Caco-2 (cell line): ENCODE data around the gene PELI1. TPM values are rescaled to one million over a fixed set of nuclear protein-coding genes. Genes with fewer than 3 reads are reported as not detected.

Experiments used
- BruUV-seq: library from RNA; stranded (reverse); fragments of 400-500 nt; replicated peaks from 2 replicates; lab custom pipeline; 2021; lab: Mats Ljungman, UMichigan
- CTCF ChIA-PET: fragments of 300-600 bp; sonication (Branson Sonifier 250); formaldehyde crosslinking; loops from one replicate; lab custom pipeline; 2022; ENCODE audit warnings: antibody characterized with exemption; lab: Charles Lee
- POLR2A ChIA-PET: fragments of 300-600 bp; sonication (Branson Sonifier 250); formaldehyde crosslinking; loops from one replicate; lab custom pipeline; 2022; ENCODE audit warnings: antibody characterized with exemption; lab: Charles Lee
- DNase-seq, 2 experiments: peaks; one replicate each; pipeline versions ENCODE4 v3.0.0 to v3.0.0-alpha.2; 2020 to 2022
- H3K27me3 ChIP-seq: replicated peaks from 2 replicates; pipeline ENCODE4 v1.6.0; 2011; ENCODE audit warnings: low read length; ENCODE audit not compliant: control insufficient read depth, insufficient read depth
- H3K36me3 ChIP-seq: 2 replicates; pipeline ENCODE4 v1.5.1; 2011; ENCODE audit warnings: low read length; ENCODE audit not compliant: control insufficient read depth, insufficient read depth
- H3K4me1 ChIP-seq: fragments of 250-450 bp; sonication (Bioruptor Pico); 2 replicates; pipeline ENCODE4 v1.5.1; 2020; ENCODE audit warnings: mild to moderate bottlenecking
- H3K4me3 ChIP-seq: 2 replicates; pipeline ENCODE4 v1.5.1; 2011; ENCODE audit warnings: low read depth, mild to moderate bottlenecking, control low read depth, low read length
- H3K9me3 ChIP-seq: fragments of 250-450 bp; sonication (Bioruptor Pico); 2 replicates; pipeline ENCODE4 v1.5.1; 2020; ENCODE audit warnings: mild to moderate bottlenecking, moderate library complexity
- H3K27ac Mint-ChIP-seq: one replicate; pipeline ENCODE4 v1.8.0; 2022; ENCODE audit warnings: mixed read lengths; ENCODE audit not compliant: unreplicated experiment
- H3K27me3 Mint-ChIP-seq: one replicate; pipeline ENCODE4 v1.8.0; 2022; ENCODE audit warnings: mixed read lengths; ENCODE audit not compliant: insufficient read depth, unreplicated experiment
- H3K36me3 Mint-ChIP-seq: one replicate; pipeline ENCODE4 v1.8.0; 2022; ENCODE audit warnings: mild to moderate bottlenecking, mixed read lengths; ENCODE audit not compliant: insufficient read depth, unreplicated experiment
- H3K4me1 Mint-ChIP-seq: one replicate; pipeline ENCODE4 v1.8.0; 2022; ENCODE audit warnings: low read depth, mixed read lengths; ENCODE audit not compliant: unreplicated experiment
- H3K4me3 Mint-ChIP-seq: one replicate; pipeline ENCODE4 v1.8.0; 2022; ENCODE audit warnings: mild to moderate bottlenecking, moderate library complexity, mixed read lengths; ENCODE audit not compliant: unreplicated experiment
- H3K9me3 Mint-ChIP-seq: one replicate; pipeline ENCODE4 v1.8.0; 2022; ENCODE audit warnings: mixed read lengths; ENCODE audit not compliant: unreplicated experiment
- intact Hi-C: fragments of 100-400 bp; cut with micrococcal nuclease; formaldehyde crosslinking; loops from one replicate; pipeline ENCODE4 v1.10.0; 2022; ENCODE audit not compliant: unreplicated experiment
- total RNA-seq: library from RNA; stranded (reverse); gene quantifications from 2 replicates; pipeline ENCODE4 v1.2.3, GENCODE V29; 2022
- TF ChIP-seq, protein P1 (sequence below), 2 experiments: fragments of 200-600 bp in 1 of 2; IDR thresholded peaks; 1 replicate in 1 of 2; 2 replicates in 1 of 2; pipeline versions ENCODE4 v1.5.1 to v1.8.0; 2011 to 2022; ENCODE audit warnings: antibody characterized with exemption in 1 of 2, control low read depth in 1 of 2, inconsistent platforms in 1 of 2, low read depth in 1 of 2, low read length in 1 of 2, mild to moderate bottlenecking in 1 of 2, moderate library complexity in 1 of 2; ENCODE audit not compliant: insufficient read depth in 1 of 2, severe bottlenecking in 1 of 2, unreplicated experiment in 1 of 2

Gene PELI1
- total RNA-seq, 1 experiment from 2014 or later = 64.1 TPM

DNA sequence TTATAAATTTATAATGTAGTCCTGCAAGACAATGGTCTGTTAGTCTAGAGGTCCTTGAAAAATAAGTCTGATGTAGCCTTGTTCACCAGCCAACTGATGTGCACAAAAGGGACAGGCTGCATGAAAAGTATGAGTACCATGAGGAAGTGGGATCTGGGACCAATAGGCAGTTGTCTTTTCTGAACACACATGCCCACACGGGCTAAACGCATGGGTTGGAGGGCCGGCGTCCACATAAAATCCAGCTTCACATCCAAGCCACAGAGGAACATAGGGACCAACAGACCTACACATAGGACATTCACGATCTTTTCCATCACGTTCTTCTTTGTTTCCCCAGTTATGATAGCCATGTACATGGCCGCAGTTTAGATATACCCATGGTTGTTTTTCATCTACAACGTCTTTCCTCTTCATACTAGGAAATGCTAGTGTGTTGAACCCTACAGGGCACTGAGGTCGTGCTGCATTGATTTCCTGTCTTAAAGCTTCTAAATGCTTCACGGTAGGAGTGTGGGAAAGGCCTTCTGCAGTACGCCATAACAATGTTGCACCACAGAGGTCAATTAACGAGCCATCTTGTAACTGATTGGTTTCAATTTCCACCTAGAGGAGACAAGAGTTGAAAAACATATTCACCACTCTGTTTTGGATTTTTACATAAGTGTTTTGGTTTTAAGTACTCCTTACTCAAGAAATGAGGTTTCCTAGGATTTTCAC is 49.4 kb downstream of the PELI1 start:
- POLR2A ChIA-PET = no interaction called here
- Histone ChIP-seq H3K4me1 (peaks cover 34% of the 10 kb centered on the region), H3K36me3 (peaks cover 9% of the 10 kb centered on the region), H3K27me3 (no peaks in the 10 kb centered on the region), H3K9me3 (no peaks in the 10 kb centered on the region), H3K4me3 (no peak overlapping the region)
- BruUV-seq = no TSS peak
- DNase-seq = no peak
- CTCF ChIA-PET = no interaction called here
- Mint-ChIP-seq H3K27ac (no peak overlapping the region), H3K36me3 (peaks cover 84% of the 10 kb centered on the region), H3K27me3 (no peaks in the 10 kb centered on the region), H3K9me3 (no peaks in the 10 kb centered on the region), H3K4me3 (no peak overlapping the region), H3K4me1 (peaks cover 42% of the 10 kb centered on the region)
- intact Hi-C loops = loop anchor here (5.0 kb wide), 1 partner anchor 48 kb away; no protein-coding TSS in a partner anchor
- TF ChIP-seq, protein P1, sequence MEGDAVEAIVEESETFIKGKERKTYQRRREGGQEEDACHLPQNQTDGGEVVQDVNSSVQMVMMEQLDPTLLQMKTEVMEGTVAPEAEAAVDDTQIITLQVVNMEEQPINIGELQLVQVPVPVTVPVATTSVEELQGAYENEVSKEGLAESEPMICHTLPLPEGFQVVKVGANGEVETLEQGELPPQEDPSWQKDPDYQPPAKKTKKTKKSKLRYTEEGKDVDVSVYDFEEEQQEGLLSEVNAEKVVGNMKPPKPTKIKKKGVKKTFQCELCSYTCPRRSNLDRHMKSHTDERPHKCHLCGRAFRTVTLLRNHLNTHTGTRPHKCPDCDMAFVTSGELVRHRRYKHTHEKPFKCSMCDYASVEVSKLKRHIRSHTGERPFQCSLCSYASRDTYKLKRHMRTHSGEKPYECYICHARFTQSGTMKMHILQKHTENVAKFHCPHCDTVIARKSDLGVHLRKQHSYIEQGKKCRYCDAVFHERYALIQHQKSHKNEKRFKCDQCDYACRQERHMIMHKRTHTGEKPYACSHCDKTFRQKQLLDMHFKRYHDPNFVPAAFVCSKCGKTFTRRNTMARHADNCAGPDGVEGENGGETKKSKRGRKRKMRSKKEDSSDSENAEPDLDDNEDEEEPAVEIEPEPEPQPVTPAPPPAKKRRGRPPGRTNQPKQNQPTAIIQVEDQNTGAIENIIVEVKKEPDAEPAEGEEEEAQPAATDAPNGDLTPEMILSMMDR (IDR thresholded peaks at IDR 0.05; ENCODE audit: insufficient read depth in 1 of 2, low read depth in 1 of 2, low read length in 1 of 2, severe bottlenecking in 1 of 2, unreplicated experiment in 1 of 2) = no peak

DNA sequence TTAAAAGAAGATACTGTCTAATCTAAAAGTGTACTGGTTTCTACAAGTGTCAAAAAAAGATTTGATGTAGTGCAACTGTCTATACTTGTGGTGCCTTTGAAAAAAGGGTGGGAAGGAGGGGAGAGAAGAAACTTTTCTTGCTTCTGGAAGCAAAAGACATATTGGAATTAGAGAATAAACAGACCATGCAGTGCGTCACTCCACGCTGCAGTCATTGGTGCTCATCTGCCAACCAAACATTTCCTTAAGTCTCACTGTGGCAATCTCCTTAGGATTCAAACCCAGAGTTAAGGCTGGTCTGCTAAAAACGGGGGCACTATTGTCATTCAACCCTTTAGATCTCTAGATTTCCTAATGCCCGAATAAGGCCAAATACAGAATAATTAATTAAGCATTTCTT is 50.9 kb downstream of the PELI1 start:
- no TSS peak for BruUV-seq
- H3K9me3 ChIP-seq = no peaks in the 10 kb centered on the region
- H3K36me3 ChIP-seq = peaks cover 7% of the 10 kb centered on the region
- H3K27me3 ChIP-seq = no peaks in the 10 kb centered on the region
- ChIA-PET POLR2A (no interaction called here), CTCF (no interaction called here)
- intact Hi-C loops = no loop called here
- H3K4me1 Mint-ChIP-seq = peaks cover 34% of the 10 kb centered on the region
- peaks cover 23% of the 10 kb centered on the region for H3K4me1 ChIP-seq
- H3K27ac Mint-ChIP-seq = no peak overlapping the region
- DNase-seq = no peak
- H3K36me3 Mint-ChIP-seq = peaks cover 81% of the 10 kb centered on the region
- no peak overlapping the region for H3K4me3 Mint-ChIP-seq
- no peak overlapping the region for H3K4me3 ChIP-seq
- no peaks in the 10 kb centered on the region for H3K27me3 Mint-ChIP-seq
- H3K9me3 Mint-ChIP-seq = no peaks in the 10 kb centered on the region
- TF ChIP-seq, protein P1 (IDR thresholded peaks at IDR 0.05; ENCODE audit: insufficient read depth in 1 of 2, low read depth in 1 of 2, low read length in 1 of 2, severe bottlenecking in 1 of 2, unreplicated experiment in 1 of 2) = no peak

DNA sequence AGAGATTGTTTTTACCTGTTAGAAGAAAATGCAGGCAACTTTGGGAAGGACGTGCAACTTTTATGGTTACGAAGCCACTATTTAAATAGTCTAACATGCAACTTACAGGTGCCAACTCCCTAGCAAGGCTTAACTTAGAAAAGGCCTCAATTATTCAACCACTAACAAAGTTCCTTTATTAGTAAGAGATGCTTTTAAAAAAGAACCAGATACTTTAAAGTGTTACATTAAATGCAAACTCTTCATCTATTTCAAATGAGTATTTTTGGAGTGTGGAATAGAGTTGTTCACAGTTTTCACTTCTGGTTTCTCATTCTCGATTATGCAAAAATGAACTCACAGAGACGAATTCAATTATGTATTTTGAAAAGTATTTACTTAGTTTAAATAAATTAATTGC is 51.7 kb downstream of the PELI1 start:
- peaks cover 7% of the 10 kb centered on the region for H3K36me3 ChIP-seq
- TF ChIP-seq, protein P1 (IDR thresholded peaks at IDR 0.05; ENCODE audit: insufficient read depth in 1 of 2, low read depth in 1 of 2, low read length in 1 of 2, severe bottlenecking in 1 of 2, unreplicated experiment in 1 of 2) = no peak
- H3K4me1 ChIP-seq = peaks cover 18% of the 10 kb centered on the region
- intact Hi-C loops = no loop called here
- H3K9me3 ChIP-seq = no peaks in the 10 kb centered on the region
- H3K27me3 ChIP-seq = no peaks in the 10 kb centered on the region
- H3K4me3 Mint-ChIP-seq = no peak overlapping the region
- DNase-seq = no peak
- POLR2A ChIA-PET = no interaction called here
- no peak overlapping the region for H3K27ac Mint-ChIP-seq
- H3K9me3 Mint-ChIP-seq = no peaks in the 10 kb centered on the region
- no peak overlapping the region for H3K4me3 ChIP-seq
- BruUV-seq = no TSS peak
- H3K4me1 Mint-ChIP-seq = peaks cover 31% of the 10 kb centered on the region
- H3K36me3 Mint-ChIP-seq = peaks cover 81% of the 10 kb centered on the region
- H3K27me3 Mint-ChIP-seq = no peaks in the 10 kb centered on the region
- CTCF ChIA-PET = no interaction called here
